K562 (cell line): ENCODE measurements around the gene PHF21A. TPM values are rescaled to one million over a fixed set of nuclear protein-coding genes. Genes with fewer than 3 reads are reported as not detected.

Experiments used
- ARNT ChIP-seq, 2 experiments: fragments of 450-650 bp; IDR thresholded peaks; 2 replicates each; pipeline ENCODE4 v1.6.1; 2016; ENCODE audit warnings: mild to moderate bottlenecking in 1 of 2
- CAMTA2 ChIP-seq: fragments of 250-450 bp; sonication (Bioruptor Pico); conservative IDR thresholded peaks from 2 replicates; pipeline ENCODE4 v1.5.1; 2022
- CC2D1A ChIP-seq: fragments of 450-650 bp; IDR thresholded peaks from 2 replicates; pipeline ENCODE4 v1.6.1; 2017; ENCODE audit warnings: mild to moderate bottlenecking
- DMBX1 ChIP-seq: fragments of 250-450 bp; sonication (Bioruptor Pico); IDR thresholded peaks from 2 replicates; pipeline ENCODE4 v1.8.0; 2022; ENCODE audit warnings: inconsistent platforms, mild to moderate bottlenecking, moderate library complexity, borderline replicate concordance
- HDGF ChIP-seq: fragments of 450-650 bp; IDR thresholded peaks from 2 replicates; pipeline ENCODE4 v1.6.1; 2016
- MTA3 ChIP-seq: fragments of 450-650 bp; formaldehyde crosslinking; IDR thresholded peaks from 2 replicates; pipeline ENCODE4 v1.6.1; 2017; ENCODE audit warnings: mild to moderate bottlenecking, borderline replicate concordance
- NFRKB ChIP-seq: fragments of 450-650 bp; IDR thresholded peaks from 2 replicates; pipeline ENCODE4 v1.6.1; 2016; ENCODE audit warnings: low read depth
- TEAD4 ChIP-seq, 2 experiments: sonication (generic) in 1 of 2; formaldehyde crosslinking in 1 of 2; IDR thresholded peaks; 2 replicates each; pipeline versions ENCODE4 v1.6.1 to v1.8.0; 2012 to 2022; ENCODE audit warnings: borderline replicate concordance in 1 of 2, inconsistent platforms in 1 of 2, low read length in 1 of 2, mild to moderate bottlenecking in 1 of 2, missing genetic modification reagents in 1 of 2
- ZNF217 ChIP-seq: sonication (generic); formaldehyde crosslinking; IDR thresholded peaks from 2 replicates; pipeline ENCODE4 v1.8.0; 2022; ENCODE audit warnings: mild to moderate bottlenecking, missing genetic modification reagents
- ZNF384 ChIP-seq: IDR thresholded peaks from 2 replicates; pipeline ENCODE4 v1.6.1; 2012; ENCODE audit warnings: low read depth, low read length, improper control_type of control experiment
- polyA plus RNA-seq, 8 experiments: library from polyadenylated mRNA; depleted of rRNA in 4 of 8; stranded (reverse) in 5 of 8; unstranded in 3 of 8; fragments of >200 nt; fragmentation: Nextera tagmentation in 2 of 8; fragmentation: Illumina TruSeq in 1 of 8; extraction: Ambion mirVana in 2 of 8; extraction: Trizol in 1 of 8; gene quantifications; 2 replicates each; pipeline versions ENCODE4 v1.2.1 to v1.2.3, GENCODE V29; 2011 to 2014; ENCODE audit warnings: inconsistent platforms in 1 of 8, missing spikeins in 1 of 8
- total RNA-seq, 7 experiments: library from RNA; depleted of rRNA in 6 of 7; stranded (reverse); fragments of >200 nt in 6 of 7; fragmentation: Illumina TruSeq in 2 of 7; extraction: Trizol in 2 of 7; gene quantifications; 2 replicates each; pipeline versions ENCODE4 v1.2.1 to v1.2.3, GENCODE V29; 2011 to 2021; ENCODE audit warnings: low replicate concordance in 1 of 7
- TF ChIP-seq, protein P1 (sequence below), 2 experiments: fragments of 250-450 bp in 1 of 2; fragments of 450-650 bp in 1 of 2; sonication (Bioruptor Pico) in 1 of 2; IDR thresholded peaks; 2 replicates each; pipeline versions ENCODE4 v1.6.1 to v1.8.0; 2016 to 2021; ENCODE audit warnings: mild to moderate bottlenecking in 2 of 2, moderate library complexity in 2 of 2, missing compliant biosample characterization in 1 of 2, missing genetic modification characterization in 1 of 2
- TF ChIP-seq, protein P2 (sequence below): fragments of 450-650 bp; IDR thresholded peaks from 2 replicates; pipeline ENCODE4 v1.6.1; 2017; ENCODE audit warnings: antibody characterized with exemption, mild to moderate bottlenecking
- TF ChIP-seq, protein P3 (sequence below), 2 experiments: fragments of 450-650 bp; formaldehyde crosslinking in 1 of 2; IDR thresholded peaks; 2 replicates each; pipeline versions ENCODE4 v1.4.0 to v1.6.1; 2014 to 2020; ENCODE audit warnings: mild to moderate bottlenecking in 2 of 2, borderline replicate concordance in 1 of 2, low read depth in 1 of 2
- TF ChIP-seq, protein P4 (sequence below): fragments of 450-650 bp; formaldehyde crosslinking; IDR thresholded peaks from 2 replicates; pipeline ENCODE4 v1.4.0; 2022; ENCODE audit warnings: mild to moderate bottlenecking, moderate library complexity

PHF21A gene
- total and polyA plus RNA-seq, 9 of the 15 experiments (the other 6 are each of a cell fraction or from before 2014, with no cell fraction given): 1.5 to 32.4 (median 10.7) TPM

DNA sequence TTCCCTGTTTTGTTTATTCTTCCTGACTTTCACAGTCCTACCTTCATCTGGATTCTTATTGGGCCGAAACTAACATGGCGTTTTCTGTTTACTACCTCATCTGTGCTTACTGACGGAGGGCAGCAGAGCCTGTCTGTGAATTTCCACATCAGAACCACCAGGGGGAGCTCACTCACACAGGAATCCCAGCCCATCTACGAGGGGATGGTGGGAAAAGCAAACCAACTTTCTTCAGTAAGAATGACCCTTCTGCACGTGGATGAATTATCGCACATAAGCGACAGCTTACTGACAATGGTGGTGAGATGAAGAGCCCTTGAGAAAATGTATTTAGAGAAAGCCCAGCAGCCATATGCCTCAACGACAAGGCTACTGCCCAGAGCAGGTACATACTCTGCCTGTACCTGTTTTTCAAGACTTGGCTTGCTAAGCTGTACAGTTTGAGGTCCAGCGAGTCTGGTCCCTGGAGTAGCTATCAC lies 156.3 kb downstream of the PHF21A start (continued):
- TF ChIP-seq, protein P1, sequence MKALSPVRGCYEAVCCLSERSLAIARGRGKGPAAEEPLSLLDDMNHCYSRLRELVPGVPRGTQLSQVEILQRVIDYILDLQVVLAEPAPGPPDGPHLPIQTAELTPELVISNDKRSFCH (CRISPR knock-in tag; IDR thresholded peaks at IDR 0.05): no peak
- TF ChIP-seq, protein P1 (tag; IDR thresholded peaks at IDR 0.05): no peak
- TF ChIP-seq TEAD4 (IDR thresholded peaks at IDR 0.05; ENCODE audit: low read length): peak; percentile 67
- no peak for TF ChIP-seq TEAD4 (CRISPR knock-in tag; IDR thresholded peaks at IDR 0.05; ENCODE audit: borderline replicate concordance)
- 0 out of 2 replicates have a peak, but pooled peaks have one; percentile 12 for TF ChIP-seq ZNF384
- TF ChIP-seq, protein P2, sequence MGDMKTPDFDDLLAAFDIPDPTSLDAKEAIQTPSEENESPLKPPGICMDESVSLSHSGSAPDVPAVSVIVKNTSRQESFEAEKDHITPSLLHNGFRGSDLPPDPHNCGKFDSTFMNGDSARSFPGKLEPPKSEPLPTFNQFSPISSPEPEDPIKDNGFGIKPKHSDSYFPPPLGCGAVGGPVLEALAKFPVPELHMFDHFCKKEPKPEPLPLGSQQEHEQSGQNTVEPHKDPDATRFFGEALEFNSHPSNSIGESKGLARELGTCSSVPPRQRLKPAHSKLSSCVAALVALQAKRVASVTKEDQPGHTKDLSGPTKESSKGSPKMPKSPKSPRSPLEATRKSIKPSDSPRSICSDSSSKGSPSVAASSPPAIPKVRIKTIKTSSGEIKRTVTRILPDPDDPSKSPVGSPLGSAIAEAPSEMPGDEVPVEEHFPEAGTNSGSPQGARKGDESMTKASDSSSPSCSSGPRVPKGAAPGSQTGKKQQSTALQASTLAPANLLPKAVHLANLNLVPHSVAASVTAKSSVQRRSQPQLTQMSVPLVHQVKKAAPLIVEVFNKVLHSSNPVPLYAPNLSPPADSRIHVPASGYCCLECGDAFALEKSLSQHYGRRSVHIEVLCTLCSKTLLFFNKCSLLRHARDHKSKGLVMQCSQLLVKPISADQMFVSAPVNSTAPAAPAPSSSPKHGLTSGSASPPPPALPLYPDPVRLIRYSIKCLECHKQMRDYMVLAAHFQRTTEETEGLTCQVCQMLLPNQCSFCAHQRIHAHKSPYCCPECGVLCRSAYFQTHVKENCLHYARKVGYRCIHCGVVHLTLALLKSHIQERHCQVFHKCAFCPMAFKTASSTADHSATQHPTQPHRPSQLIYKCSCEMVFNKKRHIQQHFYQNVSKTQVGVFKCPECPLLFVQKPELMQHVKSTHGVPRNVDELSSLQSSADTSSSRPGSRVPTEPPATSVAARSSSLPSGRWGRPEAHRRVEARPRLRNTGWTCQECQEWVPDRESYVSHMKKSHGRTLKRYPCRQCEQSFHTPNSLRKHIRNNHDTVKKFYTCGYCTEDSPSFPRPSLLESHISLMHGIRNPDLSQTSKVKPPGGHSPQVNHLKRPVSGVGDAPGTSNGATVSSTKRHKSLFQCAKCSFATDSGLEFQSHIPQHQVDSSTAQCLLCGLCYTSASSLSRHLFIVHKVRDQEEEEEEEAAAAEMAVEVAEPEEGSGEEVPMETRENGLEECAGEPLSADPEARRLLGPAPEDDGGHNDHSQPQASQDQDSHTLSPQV: peak; percentile 91
- TF ChIP-seq, protein P3, sequence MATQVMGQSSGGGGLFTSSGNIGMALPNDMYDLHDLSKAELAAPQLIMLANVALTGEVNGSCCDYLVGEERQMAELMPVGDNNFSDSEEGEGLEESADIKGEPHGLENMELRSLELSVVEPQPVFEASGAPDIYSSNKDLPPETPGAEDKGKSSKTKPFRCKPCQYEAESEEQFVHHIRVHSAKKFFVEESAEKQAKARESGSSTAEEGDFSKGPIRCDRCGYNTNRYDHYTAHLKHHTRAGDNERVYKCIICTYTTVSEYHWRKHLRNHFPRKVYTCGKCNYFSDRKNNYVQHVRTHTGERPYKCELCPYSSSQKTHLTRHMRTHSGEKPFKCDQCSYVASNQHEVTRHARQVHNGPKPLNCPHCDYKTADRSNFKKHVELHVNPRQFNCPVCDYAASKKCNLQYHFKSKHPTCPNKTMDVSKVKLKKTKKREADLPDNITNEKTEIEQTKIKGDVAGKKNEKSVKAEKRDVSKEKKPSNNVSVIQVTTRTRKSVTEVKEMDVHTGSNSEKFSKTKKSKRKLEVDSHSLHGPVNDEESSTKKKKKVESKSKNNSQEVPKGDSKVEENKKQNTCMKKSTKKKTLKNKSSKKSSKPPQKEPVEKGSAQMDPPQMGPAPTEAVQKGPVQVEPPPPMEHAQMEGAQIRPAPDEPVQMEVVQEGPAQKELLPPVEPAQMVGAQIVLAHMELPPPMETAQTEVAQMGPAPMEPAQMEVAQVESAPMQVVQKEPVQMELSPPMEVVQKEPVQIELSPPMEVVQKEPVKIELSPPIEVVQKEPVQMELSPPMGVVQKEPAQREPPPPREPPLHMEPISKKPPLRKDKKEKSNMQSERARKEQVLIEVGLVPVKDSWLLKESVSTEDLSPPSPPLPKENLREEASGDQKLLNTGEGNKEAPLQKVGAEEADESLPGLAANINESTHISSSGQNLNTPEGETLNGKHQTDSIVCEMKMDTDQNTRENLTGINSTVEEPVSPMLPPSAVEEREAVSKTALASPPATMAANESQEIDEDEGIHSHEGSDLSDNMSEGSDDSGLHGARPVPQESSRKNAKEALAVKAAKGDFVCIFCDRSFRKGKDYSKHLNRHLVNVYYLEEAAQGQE (IDR thresholded peaks at IDR 0.05; ENCODE audit: borderline replicate concordance): peak; percentile 94
- TF ChIP-seq, protein P3 (CRISPR knock-in tag; IDR thresholded peaks at IDR 0.05; ENCODE audit: low read depth): no peak
- TF ChIP-seq, protein P4, sequence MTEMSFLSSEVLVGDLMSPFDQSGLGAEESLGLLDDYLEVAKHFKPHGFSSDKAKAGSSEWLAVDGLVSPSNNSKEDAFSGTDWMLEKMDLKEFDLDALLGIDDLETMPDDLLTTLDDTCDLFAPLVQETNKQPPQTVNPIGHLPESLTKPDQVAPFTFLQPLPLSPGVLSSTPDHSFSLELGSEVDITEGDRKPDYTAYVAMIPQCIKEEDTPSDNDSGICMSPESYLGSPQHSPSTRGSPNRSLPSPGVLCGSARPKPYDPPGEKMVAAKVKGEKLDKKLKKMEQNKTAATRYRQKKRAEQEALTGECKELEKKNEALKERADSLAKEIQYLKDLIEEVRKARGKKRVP (CRISPR knock-in tag): no peak
- TF ChIP-seq HDGF: no peak
- no peak for TF ChIP-seq ZNF217 (CRISPR knock-in tag)
- TF ChIP-seq NFRKB: peak; percentile 41; the same call in 1 of the 2 replicates
- TF ChIP-seq MTA3: peak; percentile 67
- TF ChIP-seq CC2D1A: peak; percentile 83
- TF ChIP-seq CAMTA2: no peak
- peak; percentile 77 for TF ChIP-seq DMBX1 (CRISPR knock-in tag)
- no peak for TF ChIP-seq ARNT (IDR thresholded peaks at IDR 0.05)
